Choroid plexus epithelial cell (primary cell): ENCODE data around the gene ZBTB24.

ENCODE experiments used
- DNase-seq: peaks from one replicate; pipeline ENCODE4 v3.0.0-alpha.2; 2010; ENCODE audit warnings: low read depth
- H3K4me3 ChIP-seq: 2 replicates; pipeline ENCODE4 v1.5.1; 2011; ENCODE audit warnings: low read depth, mild to moderate bottlenecking, control low read depth, low read length, moderate library complexity
- TF ChIP-seq, protein P1 (sequence below): conservative IDR thresholded peaks from 2 replicates; pipeline ENCODE4 v1.5.1; 2011; ENCODE audit warnings: low read depth, mild to moderate bottlenecking, control low read depth, inconsistent platforms, low read length, moderate library complexity

The ZBTB24 gene

DNA sequence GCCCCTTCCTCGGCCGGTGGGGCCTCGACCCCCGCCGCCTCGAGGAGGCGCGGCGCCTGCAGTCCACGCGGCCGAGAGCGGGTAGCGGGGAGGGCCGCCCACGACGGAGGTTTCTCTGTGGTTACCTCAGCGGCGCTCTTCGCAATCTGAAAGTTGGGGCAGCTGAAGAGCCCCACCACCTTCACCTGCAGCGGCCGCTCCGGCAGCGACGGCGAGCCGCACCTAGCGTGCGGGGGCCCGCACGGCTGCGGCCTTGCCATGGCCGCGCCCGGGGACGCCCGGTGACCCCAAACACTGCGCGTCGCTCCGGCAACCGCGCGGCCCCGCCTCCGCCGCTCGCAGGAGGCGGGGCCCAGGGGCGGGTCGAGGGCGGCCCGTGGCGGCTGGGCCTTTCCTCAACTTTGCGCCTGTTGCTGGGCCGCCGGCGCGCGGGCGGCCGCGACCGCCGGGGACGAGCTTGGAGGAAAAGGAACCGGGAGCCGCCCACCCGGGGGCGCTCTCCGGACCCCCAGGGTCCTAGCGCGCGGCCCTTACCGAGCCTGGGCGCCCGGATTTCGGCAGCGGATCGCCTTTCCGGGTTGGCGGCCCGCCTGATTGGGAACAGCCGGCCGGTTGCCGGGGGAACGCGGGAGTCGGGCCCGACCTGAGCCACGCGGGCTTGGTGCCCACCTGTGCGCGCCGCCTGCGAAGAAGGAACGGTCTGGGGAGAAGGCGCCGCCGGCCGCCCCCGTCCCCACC lies 42.5 kb downstream of the ZBTB24 start, which contains the start of the genes PPIL6 and SMPD2:
TSS of gene PPIL6 (minus strand) at position 298 of the 738 bp plus-strand sequence. CDS start at position 260, 38 bp downstream.
TSS of gene SMPD2 (plus strand) at position 394 of the 738 bp plus-strand sequence. CDS start 398 bp downstream, outside the sequence.
- DNase-seq, result peak; percentile 91
- H3K4me3 ChIP-seq, result peak within 1 kb of the TSS; percentile 83
- TF ChIP-seq, protein P1, sequence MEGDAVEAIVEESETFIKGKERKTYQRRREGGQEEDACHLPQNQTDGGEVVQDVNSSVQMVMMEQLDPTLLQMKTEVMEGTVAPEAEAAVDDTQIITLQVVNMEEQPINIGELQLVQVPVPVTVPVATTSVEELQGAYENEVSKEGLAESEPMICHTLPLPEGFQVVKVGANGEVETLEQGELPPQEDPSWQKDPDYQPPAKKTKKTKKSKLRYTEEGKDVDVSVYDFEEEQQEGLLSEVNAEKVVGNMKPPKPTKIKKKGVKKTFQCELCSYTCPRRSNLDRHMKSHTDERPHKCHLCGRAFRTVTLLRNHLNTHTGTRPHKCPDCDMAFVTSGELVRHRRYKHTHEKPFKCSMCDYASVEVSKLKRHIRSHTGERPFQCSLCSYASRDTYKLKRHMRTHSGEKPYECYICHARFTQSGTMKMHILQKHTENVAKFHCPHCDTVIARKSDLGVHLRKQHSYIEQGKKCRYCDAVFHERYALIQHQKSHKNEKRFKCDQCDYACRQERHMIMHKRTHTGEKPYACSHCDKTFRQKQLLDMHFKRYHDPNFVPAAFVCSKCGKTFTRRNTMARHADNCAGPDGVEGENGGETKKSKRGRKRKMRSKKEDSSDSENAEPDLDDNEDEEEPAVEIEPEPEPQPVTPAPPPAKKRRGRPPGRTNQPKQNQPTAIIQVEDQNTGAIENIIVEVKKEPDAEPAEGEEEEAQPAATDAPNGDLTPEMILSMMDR, result peak; percentile 18

DNA sequence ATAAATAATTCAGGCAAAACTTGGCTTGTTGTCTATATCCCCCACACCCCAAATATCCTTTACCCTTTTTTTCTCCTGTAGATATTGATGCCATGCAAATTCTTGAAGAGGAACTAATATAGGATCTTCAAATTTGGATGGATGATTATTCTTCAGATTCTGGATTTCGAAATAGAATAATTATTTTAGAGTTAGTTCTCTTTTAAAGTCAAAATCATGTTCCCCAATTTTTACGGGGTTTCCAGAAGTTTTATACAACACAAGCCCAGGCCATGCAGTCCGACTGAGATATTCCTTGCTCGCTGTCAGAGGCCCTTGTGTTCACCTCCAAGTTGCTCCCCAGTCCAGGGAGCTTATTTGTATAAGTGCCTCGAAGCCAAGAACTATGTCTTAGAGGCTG lies 47.0 kb downstream of the ZBTB24 start:
- no peak overlapping the region for H3K4me3 ChIP-seq
- TF ChIP-seq, protein P1, result no peak
- no peak for DNase-seq

DNA sequence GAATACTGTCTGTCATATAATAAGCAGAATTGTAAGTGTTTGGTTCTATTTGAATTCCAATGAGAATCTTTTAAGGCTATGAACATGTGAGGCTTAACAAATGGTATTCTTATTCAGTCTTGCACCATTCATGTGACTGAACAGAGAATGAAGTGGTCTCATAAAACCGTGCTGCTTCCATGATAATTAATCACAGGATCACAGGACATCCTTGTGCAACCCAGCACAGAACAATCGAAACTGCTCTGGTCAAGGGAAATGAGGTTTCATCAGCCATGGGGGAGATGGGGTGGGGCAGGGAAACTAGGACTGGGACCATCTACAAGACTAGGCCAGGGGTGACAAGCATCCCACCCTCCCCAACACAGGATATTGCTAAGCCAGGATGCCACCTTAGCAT lies 48.6 kb downstream of the ZBTB24 start:
- TF ChIP-seq, protein P1, result no peak
- DNase-seq, result no peak
- no peak overlapping the region for H3K4me3 ChIP-seq

DNA sequence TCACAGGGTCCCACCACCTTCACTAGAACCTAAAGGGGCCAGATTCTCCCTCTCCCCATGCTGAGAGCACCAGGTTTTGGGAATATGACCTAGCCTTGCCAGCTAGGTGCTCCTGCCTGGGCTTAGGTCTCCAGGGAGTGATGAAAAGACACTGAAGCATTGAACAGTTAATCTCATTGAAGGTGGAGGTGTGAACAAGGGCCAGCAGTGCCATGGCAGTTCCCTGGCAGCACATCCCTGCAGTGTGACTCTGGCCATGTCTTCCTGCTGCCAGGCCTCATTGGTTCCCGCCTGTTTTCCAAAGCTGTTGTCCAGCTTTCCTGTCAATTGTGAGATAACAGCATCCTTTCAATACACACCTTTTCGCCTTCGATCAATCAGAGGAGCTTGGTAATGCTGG lies 53.5 kb downstream of the ZBTB24 start:
- H3K4me3 ChIP-seq, result no peak overlapping the region
- TF ChIP-seq, protein P1, result no peak
- no peak for DNase-seq

DNA sequence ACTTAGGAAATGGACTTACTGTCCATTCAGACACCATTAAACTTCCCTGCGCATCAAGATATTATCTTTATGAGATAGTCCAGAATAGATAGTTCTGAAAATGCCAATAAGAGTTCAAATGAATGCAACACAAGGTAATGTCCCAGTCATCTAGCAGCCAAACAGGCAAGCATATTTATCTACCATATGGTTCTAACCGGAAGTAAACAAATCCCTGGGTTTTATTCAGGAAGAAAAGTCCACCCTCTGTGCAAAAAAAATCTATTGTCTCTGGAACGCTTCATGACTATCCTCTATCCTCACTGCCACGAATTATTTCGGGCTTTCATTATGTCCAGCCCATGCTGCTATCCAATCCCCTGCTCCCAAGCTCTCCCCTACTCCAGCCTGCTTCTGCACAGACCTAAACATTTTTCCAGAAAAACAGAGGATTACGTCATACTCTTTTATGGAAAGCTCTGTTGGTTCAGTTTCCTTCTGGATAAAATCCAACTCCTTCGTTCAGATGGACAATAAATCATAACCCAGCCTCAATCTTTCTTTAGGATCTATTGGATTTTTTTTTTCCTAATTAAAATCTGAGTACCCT lies 54.0 kb downstream of the ZBTB24 start:
- DNase-seq, result peak; percentile 30
- TF ChIP-seq, protein P1, result no peak
- H3K4me3 ChIP-seq, result no peak overlapping the region

DNA sequence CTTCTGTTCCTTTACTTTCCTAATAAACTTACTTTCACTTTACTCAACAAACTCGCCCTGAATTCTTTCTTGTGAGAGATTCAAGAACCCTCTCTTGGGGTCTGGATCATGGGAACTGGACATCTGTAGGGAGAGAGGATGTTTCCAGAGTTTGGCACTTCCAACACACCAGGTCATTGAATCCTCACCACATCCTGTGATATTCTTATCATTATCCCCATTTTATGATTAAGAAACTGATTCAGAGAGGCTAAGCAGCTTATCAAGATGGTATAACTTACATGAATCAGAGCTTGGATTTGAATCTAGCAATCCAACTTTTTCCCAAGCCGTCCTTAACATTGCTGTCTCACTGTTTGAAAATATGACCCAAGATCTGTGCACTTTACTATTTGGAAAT lies 58.1 kb downstream of the ZBTB24 start:
- H3K4me3 ChIP-seq, result no peak overlapping the region
- TF ChIP-seq, protein P1, result no peak
- DNase-seq, result no peak
